Activated CD4-positive, alpha-beta T cell treated with anti-CD3 and anti-CD28 coated beads, Interleukin-2, amount 50 U/mL, for 16 hours (primary cell): ENCODE measurements around the gene ADIRF.
"Not testable (repeated sequence)": the region's sequence is repeated elsewhere in the genome, so short reads cannot be mapped to it uniquely, and the experiment has no call there.

ENCODE experiments used
- DNase-seq: peaks from one replicate; pipeline ENCODE4 v3.0.0-alpha.2; 2020

Gene ADIRF

DNA sequence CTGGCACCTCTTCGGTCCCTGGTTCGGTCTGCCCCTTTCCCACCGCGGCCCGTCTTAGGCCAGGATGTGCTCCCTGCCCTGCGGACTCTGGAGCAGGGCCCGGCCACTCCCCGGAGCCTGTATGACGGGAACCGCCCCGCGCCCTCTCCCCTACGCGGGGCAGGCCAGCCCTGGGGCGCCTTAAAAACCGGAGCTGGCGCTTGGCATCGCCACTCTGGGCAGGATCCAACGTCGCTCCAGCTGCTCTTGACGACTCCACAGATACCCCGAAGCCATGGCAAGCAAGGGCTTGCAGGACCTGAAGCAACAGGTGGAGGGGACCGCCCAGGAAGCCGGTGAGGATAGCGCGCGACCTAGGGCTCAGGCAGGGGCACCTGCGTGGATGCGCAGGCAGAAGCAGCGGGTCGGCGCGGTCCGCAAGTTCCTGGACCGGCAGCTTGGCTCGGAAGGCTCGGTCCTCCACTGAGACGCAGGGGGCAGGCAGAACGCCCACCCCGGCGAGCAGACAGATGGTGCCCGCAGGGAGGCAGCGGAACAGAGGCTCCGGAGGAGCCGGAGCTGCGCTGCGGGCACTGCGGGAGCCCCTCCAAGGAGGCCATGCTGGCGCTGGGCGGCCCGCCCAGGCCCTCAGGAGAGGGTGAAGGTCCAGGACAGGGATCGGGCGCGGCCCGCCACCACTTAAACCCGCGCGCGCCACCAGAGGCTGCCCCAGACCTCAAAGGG is at the start of gene ADIRF:
ADIRF (plus strand) TSS at position 212 of the 723 bp plus-strand sequence; CDS start at position 275, 63 bp downstream.
- DNase-seq, result no peak

DNA sequence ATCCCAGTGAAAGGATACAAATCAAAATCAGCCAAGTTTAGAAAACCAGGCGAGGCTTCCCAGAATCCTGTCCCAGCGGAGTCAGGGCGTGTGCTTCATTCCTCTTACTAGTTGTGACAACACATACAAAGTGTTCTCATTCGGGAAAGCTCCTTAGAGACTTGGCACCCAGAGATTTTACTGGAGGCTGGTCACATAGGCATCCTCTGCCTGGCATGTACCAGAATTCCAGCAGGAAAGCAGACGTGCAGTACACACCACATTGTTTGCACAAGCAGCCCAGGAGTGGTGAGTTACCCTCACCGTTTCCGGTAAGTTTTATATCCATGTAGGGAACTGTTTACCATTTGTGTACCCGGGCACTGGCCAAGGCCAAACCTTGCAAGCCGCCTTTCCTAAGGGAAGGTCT is 45.7 kb upstream of the ADIRF start:
- DNase-seq, result no peak

DNA sequence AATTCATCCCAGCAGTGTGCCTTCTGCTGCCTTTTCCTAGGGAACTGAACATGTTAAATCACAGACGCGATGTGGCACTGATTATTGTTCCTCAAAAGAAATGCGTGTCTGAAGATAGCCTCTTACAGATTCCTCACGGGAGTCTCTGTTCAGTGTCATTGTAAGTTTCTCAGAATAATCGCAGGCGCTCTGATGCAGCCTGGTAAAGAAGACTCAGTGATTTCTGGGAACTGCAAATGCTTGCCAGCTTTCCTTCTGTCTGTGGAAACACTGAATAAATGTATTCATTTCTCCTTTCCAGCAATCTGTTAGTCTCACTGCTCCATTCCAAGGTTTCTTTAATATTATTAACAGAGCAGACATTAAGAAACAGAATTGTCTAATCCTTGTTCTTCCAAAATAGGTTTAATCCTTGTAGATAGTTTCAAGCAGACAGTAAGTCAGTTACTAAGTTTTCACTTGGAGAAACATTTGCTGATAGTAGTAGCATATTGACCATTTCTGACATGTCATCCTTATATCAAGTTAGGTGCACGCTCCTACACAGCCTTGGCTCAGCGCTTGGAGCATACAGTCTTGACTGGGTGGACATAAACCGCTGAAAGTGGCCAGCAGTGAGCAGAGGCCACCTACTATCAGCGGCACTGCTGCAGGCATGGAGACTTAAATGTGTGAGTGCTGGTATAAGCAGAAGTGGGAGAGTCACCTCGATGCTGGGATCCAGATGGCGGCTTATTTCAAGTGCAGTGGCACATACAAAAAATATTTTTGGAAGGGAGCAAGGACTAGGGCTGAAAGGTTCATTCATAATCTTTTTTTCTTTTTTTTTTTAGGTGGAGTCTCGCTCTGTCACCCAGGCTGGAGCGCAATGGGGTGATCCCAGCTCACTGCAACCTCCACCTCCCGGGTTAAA is 38.6 kb upstream of the ADIRF start:
- no peak for DNase-seq

DNA sequence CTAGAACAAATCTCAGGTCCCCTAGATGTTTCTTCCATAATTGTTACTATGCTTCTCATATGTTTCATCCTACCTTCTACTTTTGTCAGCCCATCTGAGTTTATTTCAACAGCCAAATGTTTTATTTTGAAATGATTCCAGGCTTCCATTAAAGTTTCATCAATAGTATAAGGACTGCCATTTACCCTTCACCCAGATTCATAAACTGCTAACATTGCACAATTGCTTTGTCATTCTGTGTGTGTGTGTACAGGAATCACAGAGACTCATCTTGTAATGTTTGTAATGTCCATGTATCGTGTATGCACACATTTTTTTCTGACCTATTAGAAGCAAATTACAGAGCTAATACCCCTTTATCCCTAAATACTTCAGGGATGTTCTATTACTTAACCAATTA is 36.4 kb upstream of the ADIRF start:
- DNase-seq, result no peak

DNA sequence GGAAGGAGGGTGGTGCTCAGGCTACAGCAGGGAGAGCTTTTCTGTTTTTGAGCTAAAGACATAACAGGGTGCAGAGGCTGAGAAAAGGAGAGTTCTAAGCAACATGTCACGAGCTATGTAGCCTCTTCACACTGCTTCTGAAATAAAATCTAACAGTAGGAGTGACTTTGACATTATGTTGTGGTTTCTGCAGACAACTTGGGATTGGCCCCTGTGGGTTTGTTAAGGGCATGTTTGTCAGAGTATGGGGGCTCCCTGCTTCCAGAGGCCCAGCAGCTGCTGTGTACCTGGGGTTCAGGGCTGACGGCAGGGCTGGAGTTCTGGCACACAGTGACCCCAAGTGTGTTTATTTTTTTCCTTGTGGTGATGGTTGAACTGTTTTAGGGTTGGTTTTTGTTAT is 35.6 kb upstream of the ADIRF start:
- DNase-seq, result no peak

- not testable (repeated sequence) for DNase-seq
Observed at GRCh38 chr10:86934162-86934711, 34.0 kb upstream of the ADIRF start.

GRCh38 chr10:86936661-86937501 is 31.4 kb upstream of the ADIRF start:
- no peak for DNase-seq

- no peak for DNase-seq
Observed at GRCh38 chr10:86937502-86938154, 30.7 kb upstream of the ADIRF start.

DNA sequence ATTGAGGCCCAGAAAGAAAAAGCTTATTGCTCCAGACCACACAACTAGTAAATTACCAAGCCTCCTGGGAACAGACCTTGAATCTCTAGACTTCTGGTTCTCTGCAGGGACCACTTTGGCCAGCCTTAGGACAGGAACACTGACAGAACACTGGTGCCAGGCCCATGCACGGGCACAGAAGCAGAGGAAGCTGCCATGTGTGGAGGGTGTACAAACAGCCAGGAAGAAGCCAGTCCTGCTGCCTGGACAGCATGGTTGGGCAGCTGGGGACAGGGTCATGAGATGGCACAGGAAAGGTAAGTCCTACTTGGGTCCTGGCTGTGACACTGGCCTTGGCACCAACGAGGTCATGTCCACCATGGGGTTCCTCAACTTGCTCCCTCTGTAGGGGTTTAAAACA is 30.0 kb upstream of the ADIRF start:
- DNase-seq, result no peak

- not testable (repeated sequence) for DNase-seq
Observed at GRCh38 chr10:86940076-86940475, 28.2 kb upstream of the ADIRF start.

GRCh38 chr10:86940677-86941076 is 27.6 kb upstream of the ADIRF start:
- no peak for DNase-seq

DNA sequence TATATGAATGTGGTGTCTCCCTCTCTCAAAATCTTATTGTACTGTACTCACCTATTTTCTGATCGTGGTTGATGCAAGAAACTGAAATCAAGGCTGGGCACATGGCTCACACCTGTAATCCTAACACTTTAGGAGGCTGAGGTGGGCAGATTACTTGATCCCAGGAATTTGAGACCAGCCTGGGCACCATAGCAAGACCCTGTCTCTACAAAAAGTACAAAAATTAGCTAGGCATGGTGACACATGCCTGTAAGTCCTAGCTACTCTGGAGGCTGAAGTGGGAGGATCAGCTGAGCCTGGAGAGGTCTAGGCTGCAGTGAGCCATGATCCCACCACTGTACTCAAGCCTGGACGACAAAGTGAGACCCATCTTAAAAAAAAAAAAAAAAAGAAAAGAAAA is 26.9 kb upstream of the ADIRF start:
- DNase-seq, result no peak

DNA sequence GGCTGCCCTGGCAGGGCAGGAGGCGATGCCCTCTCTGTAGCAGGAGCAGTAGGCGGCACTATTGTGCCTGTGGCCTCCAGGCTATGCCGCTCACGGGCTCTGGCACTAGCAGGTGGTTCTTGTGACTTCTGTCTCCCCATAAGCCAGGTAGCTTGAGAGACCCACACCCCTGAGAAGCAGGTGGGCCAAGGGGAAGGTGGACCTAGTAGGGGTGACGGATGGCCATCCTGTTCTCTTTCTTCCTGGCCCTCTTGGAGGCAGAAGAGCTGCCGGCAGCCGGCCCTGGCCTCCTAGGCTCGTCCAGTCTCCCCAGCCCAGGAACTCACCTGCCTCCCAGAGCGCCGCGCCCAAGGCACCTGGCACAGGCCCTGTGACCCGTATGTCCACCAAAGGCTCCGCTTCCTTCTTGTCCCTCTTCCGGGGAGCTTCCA is 26.3 kb upstream of the ADIRF start:
- no peak for DNase-seq

DNA sequence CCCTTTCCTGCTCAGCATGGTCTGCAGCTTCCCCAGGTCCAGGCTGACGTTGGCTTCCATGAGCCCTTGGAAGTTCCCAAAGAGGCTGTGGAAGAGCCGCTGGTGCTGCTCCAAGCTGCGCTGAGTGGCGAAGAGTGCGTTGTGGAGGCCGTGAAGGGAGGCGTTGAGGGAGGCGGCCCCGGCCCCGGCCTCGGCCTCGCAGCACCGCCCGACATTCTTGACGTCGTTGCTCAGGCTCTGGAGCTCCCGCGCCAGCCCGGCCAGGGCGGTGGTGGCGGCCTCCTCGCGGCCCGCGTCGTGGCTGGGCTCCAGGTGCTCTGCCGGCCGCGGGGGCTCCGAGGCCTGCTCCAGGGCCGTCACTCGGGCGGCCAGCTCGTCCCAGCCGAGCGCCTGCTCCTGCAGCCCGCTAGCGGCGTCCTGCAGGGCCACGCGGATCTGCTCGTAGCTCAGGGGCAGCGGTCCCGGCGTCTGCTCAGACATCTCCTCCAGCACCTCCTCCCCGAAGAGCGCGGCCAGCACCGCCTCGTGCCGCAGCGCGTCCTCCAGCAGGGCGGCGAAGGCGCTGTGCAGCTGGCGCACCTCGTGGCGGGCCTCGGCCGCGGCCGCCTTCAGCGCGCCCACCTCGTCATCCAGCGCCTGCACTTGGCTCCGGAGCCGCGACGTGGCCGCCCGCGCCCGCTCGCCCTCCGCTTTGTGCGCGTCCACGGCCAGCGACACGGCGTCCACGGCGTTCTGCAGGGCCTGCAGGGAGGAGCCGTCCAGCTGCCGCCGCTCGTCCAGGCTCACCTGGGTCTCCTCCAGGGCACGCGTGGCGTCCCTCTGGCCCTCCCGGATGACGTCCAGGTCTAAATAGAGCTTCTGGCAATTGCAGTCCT is 25.6 kb upstream of the ADIRF start:
- DNase-seq, result no peak

GRCh38 chr10:86943316-86944030 is 24.8 kb upstream of the ADIRF start:
- DNase-seq, result no peak

GRCh38 chr10:86944031-86944419 is 24.3 kb upstream of the ADIRF start:
- DNase-seq, result no peak

- DNase-seq, result no peak
Observed at GRCh38 chr10:86944471-86944870, 23.8 kb upstream of the ADIRF start.

DNA sequence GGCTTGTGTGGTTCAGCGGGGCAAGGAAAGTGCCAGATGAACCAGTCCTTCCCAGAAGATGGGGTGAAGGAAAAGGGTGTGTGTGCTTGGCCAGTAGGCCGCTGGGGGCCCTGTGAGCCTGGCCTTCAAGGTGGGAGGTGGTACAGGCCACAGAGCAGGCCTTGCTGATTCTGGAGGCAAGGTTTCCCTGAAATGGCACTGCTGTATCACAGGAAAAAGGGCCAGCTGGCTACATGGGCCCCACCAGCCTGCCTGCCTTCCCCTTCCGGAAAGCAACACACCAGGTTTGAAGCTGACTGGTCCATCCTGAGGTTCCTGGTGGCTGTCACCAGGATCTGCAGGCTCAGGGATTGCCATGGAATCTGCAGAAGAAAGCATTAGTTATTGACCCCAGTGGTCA is 23.4 kb upstream of the ADIRF start:
- no peak for DNase-seq

GRCh38 chr10:86945361-86946212 is 22.7 kb upstream of the ADIRF start:
- no peak for DNase-seq
